WI38 (cell line): ENCODE data around the gene PPL.
"Not testable (repeated sequence)": the region's sequence is repeated elsewhere in the genome, so short reads cannot be mapped to it uniquely, and the experiment has no call there.

ENCODE experiments used
- H3K4me3 ChIP-seq: 2 replicates; pipeline ENCODE4 v1.5.1; 2011; ENCODE audit warnings: low read depth, mild to moderate bottlenecking, control low read depth, low read length
- CTCF ChIP-seq: IDR thresholded peaks from 2 replicates; pipeline ENCODE4 v1.5.1; 2012; ENCODE audit warnings: low read depth, mild to moderate bottlenecking, control low read depth, low read length

PPL gene

GRCh38 chr16:4935241-4935855 lies 1.6 kb downstream of the PPL start:
- no peak for TF ChIP-seq CTCF
- no peak overlapping the region for H3K4me3 ChIP-seq

GRCh38 chr16:4934591-4934990 lies 2.4 kb downstream of the PPL start:
- no peak for TF ChIP-seq CTCF
- no peak overlapping the region for H3K4me3 ChIP-seq

GRCh38 chr16:4933871-4934395 lies 3.0 kb downstream of the PPL start:
- no peak overlapping the region for H3K4me3 ChIP-seq
- TF ChIP-seq CTCF, result no peak

- no peak for TF ChIP-seq CTCF
- no peak overlapping the region for H3K4me3 ChIP-seq
Measured at GRCh38 chr16:4933433-4933832, 3.5 kb downstream of the PPL start.

GRCh38 chr16:4931381-4931780 lies 5.6 kb downstream of the PPL start:
- H3K4me3 ChIP-seq, result no peak overlapping the region
- no peak for TF ChIP-seq CTCF

GRCh38 chr16:4929619-4930018 lies 7.3 kb downstream of the PPL start:
- H3K4me3 ChIP-seq, result not testable (repeated sequence)

GRCh38 chr16:4928227-4928626 lies 8.7 kb downstream of the PPL start:
- TF ChIP-seq CTCF, result no peak
- no peak overlapping the region for H3K4me3 ChIP-seq

GRCh38 chr16:4927661-4928060 lies 9.3 kb downstream of the PPL start:
- no peak for TF ChIP-seq CTCF
- H3K4me3 ChIP-seq, result no peak overlapping the region
